Activated T-helper 1 cell treated with Interleukin-2 at 50 U/mL for 16 hours (primary cell): Measurements from ENCODE around the gene SNCA.

ENCODE experiments used
- DNase-seq: peaks from one replicate; pipeline ENCODE4 v3.0.0-alpha.2; 2020; ENCODE audit warnings: low read depth

Gene SNCA

GRCh38 chr4:89704651-89705395, 132.1 kb downstream of the SNCA start:
- DNase-seq = no peak

DNA sequence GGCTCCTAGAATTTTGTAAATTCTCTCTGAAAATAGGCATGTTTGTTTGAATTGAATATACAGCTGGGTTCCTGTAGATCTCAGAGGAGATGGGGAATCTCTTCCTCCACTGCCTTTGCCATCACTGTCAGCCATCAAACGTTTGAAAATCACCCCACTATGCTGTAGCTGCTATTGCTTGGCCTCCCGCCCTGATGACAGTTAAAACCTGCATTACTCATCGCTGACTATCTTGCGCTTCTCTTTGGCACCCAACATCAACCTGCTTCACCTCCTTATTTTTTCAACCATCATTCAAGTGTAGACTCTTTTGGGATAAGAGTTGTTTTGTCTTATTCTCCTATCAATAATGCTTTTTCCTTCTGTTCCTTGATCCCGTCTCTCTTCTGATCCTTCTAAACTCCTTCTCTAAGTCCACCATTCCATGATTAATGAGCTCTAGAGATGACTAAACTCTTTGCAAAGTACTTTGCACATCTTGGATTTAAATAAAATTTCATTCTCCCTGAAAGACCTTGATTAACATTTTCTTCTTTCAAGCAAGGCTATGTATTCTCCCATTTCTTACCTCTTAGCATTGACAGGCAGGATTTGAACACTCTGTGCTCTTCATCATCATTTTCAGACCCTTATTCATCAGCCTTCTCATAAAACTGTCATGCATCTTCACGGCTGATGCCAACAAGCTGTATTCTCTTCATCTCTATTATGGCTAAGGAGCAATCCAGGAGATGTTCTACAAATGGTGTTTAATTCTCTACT, 133.0 kb downstream of the SNCA start:
- no peak for DNase-seq

DNA sequence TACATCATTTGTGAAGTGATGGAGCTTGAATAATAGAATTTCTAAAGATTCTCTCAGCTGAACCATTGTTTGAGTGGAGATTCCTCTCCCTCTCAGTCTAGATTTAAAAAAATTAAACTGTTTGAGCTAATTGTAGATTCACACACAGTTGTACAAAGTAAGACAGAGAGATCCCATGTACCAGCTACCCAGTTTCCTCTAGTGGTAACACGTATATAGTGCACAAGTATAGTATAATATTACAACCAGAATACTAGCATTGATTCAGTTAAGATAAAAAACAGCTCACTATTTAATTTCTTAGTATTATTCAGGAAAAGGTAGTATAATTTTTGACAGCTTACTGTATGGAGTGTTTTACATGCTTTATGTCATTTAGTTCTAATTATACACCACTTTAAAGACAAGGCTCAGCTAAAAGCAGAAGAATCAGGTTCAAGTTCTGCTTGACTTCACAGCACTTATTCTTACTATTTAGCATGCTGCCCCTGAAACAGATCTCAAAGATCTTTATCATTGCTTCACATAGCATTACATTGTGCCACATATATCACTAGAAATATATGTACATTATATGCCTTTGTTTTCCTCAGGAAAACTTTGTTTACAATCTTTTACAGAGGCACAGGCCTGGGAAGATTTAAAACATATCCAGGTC, 136.1 kb downstream of the SNCA start:
- DNase-seq = no peak

DNA sequence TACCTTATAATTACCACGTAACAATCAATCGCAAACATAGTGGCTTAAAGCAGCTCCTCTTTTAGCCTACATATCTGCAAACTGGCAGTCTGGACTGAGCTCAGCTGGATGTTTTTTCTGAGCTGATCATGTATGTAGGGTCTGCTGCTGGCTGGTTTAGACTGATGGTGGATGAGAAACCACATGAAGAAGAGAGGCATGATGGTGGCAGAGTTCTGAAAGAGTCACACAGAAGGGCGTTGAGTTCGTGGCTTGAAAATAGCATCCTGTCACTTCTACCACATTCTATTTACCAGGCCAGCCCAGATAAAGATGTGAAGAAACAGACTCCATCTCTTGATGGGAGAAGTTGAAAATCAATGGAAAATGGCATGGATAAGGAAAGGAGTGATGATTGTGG, 151.3 kb downstream of the SNCA start:
- DNase-seq = no peak

DNA sequence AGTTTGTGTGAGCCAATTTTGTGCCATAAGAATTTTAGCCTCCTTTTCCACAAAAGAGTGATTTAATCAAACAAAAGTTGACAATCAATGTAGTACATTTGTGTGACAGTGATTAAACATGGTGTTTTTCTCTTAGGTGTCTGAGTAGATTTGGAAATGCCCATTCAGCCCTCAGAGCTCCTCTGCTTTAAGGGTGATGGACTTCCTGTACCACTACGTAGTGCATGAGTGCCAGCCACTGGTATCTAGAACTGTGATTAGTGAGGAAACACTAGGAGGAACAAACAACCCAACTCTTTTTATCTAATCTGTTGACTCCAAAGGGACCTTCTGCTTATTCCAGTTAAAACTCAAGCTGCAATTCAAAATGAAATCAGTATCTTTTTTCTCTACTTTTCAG, 151.7 kb downstream of the SNCA start:
- no peak for DNase-seq

GRCh38 chr4:89684536-89684935, 152.4 kb downstream of the SNCA start:
- no peak for DNase-seq

- no peak for DNase-seq
Observed at GRCh38 chr4:89682808-89683207, 154.2 kb downstream of the SNCA start.

GRCh38 chr4:89681671-89682070, 155.3 kb downstream of the SNCA start:
- DNase-seq = no peak

DNA sequence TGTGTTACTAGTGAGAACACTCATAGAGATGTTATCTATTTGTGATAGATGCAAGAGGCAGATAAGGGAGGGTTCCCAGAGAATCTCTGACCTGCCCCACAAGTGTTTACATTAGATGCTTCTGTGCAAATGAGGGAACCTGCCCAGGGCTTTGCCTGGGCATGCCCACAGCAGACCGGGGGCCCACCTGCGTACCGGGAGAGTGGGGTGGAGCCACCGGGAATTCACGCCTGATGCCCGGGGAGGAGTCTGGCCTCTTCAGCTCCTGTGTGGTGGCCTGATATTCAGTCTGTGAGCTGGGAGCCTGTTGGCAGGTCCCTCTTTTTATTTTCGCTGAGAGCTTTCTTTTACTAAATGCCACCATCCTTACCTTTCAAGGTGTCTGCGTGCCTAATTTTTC, 155.7 kb downstream of the SNCA start:
- DNase-seq = no peak

DNA sequence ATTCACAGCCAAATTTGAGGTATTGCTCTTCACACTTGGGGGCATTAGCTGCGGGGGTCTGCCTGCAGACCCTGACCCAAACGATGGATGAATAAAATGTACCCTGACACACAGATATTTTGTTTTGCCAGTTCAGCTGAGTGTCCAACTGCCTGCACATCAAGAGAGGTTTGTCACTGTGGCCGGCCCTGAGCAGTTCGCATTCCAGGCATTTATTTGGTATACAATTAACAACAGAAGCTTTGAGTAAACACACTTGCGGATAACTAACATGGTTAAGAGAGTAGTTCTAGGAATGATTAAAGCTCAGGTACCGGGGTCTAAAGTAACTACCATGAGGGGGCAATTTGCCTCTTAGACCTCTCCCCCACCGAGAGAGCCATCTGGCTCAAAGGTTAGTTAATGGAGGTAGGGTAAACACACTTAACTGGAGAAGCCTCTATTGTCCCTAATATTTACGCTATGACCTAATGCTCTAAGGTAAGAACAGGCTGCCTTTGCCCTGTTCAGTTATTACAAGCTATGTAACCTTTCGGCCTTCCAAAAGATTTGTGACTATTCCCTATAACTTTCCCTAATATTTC, 162.0 kb downstream of the SNCA start:
- DNase-seq = no peak
